Measurements from ENCODE around the gene CD40.

The CD40 gene

DNA sequence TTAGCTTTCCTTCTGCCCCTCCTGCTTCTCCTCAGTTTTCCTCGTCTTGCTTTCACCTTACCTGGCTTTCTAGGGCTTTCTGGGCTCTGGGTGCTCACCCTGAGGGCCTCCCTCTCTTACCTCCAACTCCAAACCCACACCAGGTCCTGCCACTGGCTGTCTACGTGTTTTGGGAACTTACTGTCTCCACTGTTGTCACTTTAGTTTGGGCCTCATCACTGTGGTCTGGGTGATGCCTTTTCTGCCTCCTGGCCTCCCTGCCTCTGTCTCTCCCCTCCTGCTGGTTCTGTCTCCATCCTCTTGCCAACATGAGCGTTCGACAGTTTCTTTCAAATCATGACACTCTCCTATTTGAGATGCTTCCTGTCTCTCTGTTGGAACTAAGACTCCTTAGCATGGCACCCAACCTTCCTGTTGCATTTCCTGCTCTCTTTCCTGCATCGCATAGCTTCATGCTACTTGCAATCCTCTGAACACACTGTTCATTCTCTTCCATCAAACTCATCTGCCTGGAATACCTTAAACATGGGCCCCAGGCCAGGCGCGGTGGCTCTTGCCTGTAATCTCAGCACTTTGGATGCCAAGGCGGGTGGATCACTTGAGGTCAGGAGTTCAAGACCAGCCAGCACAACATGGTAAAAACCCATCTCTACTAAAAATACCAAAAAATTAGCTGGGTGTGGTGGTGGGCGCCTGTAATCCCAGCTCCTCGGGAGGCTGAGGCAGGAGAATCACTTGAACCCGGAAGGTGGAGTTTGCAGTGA lies 5.5 kb downstream of the CD40 start:
- no peak for DNase-seq

DNA sequence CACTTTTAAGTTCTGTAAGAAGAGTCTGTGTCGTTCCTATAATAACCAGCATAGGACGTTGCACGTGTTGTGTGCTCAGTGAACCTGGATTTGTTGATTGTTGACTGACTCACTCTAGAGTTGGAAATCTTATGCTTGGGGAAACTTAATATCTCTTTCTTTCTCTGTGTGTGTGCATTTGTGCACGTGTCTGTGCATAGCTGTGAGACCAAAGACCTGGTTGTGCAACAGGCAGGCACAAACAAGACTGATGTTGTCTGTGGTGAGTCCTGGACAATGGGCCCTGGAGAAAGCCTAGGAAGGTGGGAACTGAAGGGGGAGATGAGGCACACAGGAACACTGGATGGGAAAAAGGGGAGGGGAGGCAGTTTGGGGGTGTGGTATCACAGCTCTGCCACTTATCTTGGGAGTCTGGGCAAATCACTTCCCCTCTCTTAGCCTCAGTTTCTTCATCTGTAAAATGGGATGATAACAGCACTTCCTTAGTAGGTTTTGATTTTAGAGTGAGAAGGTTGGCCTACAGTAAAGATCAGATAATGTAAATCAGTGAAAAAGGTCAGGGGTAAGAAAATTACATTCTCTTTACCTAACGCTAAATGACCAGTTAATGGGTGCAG lies 8.4 kb downstream of the CD40 start:
- no peak for DNase-seq

GRCh38 chr20:46127396-46128010 lies 9.4 kb downstream of the CD40 start:
- no peak for DNase-seq

DNA sequence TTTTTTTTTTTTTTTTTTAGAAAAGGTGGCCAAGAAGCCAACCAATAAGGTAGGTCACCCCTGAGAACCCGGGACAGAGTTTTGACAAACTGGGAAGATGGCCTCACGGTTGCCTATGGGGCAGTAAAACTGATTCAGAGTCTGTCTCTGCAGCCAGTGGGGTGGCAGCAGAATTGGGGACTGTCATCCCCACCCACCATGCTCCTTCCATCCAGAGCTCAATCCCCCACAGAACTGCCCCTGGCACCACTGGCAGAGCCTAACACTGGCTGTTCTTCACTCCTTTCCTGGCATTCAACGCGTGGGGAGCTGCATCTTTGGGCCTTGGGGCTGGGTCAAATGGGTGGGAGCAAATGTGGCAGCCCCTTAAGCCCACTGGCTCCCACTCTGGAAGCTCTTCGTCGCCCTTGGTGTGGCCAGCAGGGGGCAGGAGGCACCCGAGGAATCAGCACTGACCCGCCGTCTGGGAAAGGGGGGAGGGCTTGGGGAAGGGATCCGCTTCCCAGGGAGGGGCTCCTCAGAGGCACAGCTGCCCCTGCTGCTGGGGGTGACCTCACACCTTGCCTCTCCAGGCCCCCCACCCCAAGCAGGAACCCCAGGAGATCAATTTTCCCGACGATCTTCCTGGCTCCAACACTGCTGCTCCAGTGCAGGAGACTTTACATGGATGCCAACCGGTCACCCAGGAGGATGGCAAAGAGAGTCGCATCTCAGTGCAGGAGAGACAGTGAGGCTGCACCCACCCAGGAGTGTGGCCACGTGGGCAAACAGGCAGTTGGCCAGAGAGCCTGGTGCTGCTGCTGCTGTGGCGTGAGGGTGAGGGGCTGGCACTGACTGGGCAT lies 10.4 kb downstream of the CD40 start:
- DNase-seq, result no peak

GRCh38 chr20:46129955-46130481 lies 11.9 kb downstream of the CD40 start:
- no peak for DNase-seq

DNA sequence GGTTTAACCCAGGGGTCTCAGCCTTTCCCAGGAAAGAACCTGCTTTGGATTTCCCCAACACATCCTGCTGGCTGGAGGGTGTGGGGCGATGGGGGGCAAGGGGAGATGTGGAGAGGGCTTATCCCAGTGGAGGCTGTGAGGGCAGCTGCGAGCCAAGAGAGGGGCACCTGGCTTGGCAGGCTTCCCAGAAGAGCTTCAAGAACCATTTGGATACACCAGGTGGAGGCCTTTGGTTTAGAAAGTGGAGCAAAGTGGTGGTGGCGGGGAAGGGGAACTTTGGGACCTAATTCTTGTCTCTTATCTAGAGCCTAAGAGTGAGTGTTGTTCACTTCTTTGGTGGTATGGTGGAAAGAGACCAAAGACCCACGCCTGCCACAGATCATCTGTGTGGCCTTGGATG lies 12.4 kb downstream of the CD40 start:
- no peak for DNase-seq

GRCh38 chr20:46131396-46131795 lies 13.3 kb downstream of the CD40 start:
- DNase-seq, result no peak

- DNase-seq, result peak; percentile 52 to 56
Measured at GRCh38 chr20:46132705-46133120, 14.6 kb downstream of the CD40 start.

DNA sequence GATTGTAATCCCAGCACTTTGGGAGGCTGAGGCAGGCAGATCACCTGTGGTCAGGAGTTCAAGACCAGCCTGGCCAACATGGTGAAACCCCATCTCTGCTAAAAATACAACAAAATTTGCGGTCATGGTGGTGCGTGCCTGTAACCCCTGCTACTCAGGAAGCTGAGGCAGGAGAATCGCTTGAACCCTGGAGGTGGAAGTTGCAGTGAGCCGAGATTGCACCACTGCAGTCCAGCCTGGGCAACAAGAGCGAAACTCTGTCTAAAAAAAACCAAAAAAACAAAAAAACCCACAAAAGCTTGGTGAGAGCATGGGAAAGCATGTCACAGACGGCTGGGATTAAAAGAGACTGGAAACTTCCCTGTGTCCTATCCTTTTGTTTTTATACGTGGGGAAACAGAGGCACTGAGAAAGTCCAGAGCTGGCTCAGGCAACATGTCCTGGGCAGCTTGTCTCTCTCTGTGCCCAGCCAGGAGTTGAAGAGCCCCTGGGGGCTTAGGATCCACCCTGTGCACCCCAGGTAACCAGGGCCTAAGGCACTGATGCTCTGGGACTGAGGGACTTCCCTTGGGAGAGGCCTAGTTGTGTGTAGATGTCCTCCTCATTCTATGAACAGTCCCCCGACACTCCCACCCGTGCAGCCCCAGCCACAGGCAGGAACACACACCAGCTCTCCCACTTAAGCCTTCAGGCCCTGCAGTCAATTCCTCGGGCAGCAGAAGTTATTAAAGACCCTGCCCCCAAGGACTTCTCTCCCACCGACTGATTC lies 16.0 kb downstream of the CD40 start:
- no peak for DNase-seq

- DNase-seq, result no peak
Measured at GRCh38 chr20:46134716-46135115, 16.6 kb downstream of the CD40 start.

DNA sequence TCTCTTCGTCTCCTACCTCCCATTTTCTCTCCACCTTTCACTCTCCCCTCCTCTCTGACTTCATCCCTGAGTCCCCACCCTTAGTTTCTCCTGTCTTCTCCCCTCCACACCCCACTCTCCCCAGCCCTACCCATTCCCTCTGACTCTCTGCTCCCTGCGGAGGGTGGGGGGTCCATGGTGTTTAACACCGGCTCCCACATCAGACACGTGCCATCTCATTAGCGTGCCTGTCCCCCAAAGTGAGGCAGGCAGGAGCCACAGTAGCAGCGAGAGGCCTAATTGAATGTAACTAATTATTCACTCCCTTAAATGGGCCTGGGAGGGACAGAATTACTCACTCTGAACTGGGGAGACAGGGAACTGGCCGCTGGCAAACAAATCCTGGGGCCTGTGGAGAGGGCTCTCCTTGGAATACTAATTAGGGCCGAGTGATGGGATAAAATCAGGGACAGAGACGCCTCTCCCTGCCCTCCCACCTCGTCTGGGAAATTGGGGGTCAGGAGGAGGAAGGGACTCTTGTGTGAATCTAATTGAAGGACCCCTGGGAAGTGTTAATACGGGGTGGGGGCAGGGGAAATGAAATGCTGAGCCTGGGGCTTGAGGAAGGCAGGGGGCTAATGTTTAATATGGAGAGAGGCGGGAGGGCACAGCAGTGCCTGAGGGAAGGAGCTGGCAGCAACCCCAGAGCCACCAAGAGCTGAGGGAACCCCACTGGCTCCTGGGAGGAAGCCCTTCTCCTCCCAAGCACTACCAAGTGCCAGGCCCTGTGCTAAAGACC lies 17.9 kb downstream of the CD40 start:
- DNase-seq, result no peak

DNA sequence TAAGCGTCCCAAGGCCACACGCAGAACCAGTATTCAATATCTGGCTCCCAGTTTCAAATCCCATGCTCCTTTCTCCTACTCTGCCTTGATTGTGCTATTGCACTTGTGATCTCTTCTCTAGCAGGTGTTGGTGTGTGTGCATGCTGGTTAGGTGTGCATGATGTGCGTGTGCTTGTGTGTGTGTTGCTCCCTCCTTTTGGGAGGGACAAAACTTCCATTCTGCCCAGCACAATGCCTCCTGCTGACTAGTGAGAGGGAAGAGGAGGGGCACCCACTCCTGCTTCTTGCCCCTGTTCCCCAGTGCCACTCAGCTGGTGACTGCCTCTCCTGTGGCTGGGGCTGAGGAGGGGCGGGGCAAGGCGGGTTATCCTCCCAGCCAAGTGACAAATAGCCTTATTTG lies 19.7 kb downstream of the CD40 start:
- DNase-seq, result no peak

DNA sequence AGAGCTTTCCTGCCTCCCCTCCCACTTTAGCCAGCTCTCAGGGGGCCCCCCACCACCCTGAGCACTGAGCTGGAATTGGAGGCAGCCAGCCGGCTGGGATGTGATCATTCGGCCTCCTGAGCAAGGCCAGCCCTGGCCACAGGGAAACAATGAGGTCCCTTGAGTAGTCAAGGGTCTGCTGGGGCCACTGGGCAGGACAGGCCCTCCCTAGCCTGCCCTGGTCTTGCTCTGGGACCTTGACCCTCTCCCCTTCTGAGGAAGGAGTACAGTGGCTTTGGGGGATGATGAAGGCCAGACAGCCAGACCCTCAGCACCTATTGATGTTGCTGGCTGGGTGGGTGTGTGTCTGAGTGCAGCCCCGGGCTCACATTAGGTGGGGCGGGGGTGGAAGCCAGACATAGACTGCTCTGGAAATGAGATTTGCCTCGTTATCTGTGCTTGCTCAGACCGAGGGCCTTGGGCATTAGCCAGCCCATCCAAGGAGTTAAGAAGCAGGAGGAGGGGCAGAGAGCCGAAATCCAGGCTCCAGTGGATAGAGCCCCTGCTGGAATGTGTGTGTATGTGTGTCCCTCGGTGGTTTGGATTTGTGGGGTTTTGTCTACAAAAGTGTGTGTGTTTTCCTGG lies 21.3 kb downstream of the CD40 start:
- no peak for DNase-seq

DNA sequence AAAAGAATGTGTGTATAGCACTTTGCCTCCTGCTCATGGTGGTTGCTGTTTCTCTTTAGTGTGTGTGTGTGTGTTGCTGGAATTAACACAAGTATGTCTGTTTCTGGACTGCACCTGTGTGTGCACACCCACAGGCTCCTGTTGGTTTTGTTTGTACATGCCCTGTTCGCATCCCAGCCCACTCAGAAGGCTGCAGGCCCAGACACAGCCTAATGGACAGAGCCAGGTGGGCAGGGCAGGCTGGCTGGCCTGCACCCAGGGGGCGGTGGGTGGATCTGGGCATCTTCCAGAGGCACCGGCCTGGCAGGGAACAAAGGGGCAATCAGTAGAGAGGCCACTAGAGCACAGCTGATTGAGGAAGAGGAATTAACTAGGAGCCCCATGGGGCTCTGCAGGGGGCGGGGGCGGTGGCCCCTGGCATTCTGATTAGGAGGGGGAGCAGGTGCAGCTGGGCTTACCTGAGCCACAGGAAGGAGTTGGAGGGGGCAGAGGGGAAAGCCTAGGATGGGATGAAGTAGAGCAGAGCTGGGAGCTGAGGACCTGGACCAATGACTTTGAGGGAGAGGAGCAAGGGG lies 21.9 kb downstream of the CD40 start:
- DNase-seq, result no peak

GRCh38 chr20:46142124-46142523 lies 24.0 kb downstream of the CD40 start:
- no peak for DNase-seq

GRCh38 chr20:46144432-46145025 lies 26.4 kb downstream of the CD40 start:
- no peak for DNase-seq

DNA sequence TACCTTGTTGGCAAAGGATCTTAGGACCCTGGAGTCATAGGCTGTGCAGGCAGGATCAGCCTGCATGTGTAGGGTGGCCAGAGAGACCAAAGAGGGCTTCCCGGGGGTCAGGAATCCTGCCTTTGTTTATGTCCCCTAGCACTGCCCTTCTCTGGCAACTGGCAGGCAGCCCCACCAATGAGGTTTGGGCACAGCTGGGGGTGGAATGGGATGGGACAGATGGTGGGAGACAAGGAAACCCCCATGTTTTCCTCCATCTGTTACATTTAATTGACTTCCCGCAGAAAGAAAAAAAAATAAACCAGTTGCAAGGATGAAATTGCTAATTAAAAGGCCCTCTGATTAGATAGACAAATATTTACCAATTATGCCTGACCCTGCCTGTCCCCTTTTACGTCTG lies 27.6 kb downstream of the CD40 start:
- DNase-seq, result no peak

GRCh38 chr20:46148313-46149208 lies 30.4 kb downstream of the CD40 start:
- DNase-seq, result no peak

- DNase-seq, result no peak
Measured at GRCh38 chr20:46150943-46151342, 32.8 kb downstream of the CD40 start.
